NCI-H1694 (cell line): Measurements from ENCODE around the gene PARP8.
"Not testable (repeated sequence)": the region's sequence is repeated elsewhere in the genome, so short reads cannot be mapped to it uniquely, and the experiment has no call there.

Source experiments
- DNase-seq: peaks from one replicate; lab custom pipeline; 2025; lab: John Stamatoyannopoulos, UW

PARP8 gene

DNA sequence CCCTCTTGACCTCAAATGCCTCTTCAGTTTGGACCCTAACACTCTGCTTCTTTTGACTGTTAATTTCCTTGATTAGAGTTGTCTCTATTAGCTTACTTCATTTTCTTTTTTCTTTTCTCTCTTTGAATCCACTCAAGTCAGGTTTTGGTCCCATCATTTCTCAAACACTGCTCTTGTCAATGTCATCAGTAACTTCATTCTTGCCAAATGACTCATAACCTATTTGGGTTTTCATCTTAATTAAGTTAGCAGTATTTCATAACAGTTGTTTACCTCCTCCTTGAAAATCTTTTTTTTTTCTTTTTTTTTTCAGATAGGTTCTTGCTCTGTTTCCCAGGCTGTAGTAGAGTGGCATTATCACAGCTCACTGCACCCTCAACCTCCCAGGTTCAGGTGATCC, 119.6 kb downstream of the PARP8 start:
- no peak for DNase-seq

DNA sequence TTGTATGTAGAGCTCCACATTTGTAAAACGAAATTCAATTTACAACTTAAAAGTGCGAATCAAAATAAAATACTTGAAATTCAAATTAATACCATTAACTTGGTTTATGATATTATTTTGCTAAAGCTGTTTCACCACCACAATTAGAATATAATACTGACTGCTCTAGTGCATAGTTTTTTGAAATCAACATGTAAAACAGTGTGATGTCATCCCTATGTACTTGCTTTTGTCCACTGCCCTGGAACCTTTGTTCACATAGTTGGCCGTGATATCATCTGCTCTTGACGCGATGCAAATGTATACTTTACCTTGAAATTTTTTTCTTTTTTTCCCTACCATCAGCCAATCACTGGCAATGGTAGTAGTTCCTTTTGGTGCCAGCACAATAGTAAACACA, 125.4 kb downstream of the PARP8 start:
- DNase-seq: no peak

DNA sequence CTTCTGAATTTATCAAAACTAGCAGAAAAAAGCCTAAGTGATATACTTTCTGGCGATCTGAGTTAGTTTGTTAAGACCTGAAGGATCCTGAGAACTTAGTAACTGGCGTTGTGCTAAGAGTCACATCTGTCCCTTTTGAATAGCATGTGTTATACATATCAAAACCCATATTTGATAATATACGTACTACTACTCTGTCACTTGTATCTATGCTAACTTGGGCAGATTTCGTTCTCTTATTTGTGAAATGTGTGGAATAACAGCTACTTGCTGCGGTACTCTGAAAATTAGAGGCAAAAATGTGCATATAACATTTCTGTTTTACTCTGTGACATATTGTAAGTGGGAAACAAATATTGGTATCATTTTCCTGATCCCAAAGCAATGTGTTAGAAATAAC, 126.4 kb downstream of the PARP8 start:
- no peak for DNase-seq

DNA sequence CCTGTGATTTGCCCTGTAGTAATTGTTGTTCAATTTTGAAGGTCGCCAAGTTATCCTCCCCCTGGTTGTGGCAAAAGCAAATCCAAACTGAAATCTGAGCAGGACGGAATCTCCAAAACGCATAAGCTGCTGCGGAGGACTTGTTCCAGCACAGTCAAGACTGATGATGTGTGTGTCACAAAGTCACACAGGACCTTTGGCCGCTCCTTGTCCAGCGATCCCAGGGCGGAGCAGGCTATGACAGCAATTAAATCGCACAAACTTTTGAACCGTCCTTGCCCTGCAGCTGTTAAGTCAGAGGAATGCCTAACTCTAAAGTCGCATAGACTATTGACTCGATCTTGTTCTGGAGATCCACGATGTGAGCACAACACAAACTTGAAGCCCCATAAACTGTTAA, 128.4 kb downstream of the PARP8 start:
- no peak for DNase-seq

DNA sequence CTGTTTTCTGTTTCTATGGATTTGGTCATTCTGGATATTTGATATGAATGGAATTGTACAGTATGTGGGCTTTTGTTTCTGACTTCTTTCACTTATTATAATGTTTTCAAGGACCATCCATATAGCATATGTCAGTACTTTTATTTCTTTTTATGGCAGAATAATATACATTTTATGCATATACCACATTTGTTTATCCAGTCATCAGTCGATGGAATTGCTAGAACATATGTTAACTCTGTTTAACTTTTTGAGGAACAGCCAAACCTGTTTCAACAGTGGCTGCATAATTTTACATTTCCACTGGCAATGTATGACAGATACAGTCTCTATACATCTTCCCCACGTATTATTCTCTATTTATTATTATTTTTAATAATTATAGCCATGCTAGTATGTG, 131.6 kb downstream of the PARP8 start:
- DNase-seq: no peak

DNA sequence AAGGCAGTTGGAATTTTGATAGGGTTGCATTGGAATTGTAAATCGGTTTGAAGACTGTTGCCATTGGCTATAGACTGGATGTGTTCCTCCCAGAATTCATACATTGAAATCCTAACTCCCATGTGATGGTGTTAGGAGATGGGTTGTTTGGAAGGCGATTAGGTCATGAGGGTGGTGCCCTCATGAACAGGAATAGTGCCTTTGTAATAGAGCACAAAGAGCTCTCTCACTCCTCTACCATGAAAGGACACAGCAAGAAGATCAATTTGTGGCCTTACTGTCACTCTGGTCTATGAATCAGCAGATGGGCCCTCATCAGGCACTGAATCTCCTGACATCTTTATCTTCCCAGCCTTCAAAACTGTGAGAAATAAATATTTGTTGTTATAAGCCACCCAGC, 133.2 kb downstream of the PARP8 start:
- no peak for DNase-seq

DNA sequence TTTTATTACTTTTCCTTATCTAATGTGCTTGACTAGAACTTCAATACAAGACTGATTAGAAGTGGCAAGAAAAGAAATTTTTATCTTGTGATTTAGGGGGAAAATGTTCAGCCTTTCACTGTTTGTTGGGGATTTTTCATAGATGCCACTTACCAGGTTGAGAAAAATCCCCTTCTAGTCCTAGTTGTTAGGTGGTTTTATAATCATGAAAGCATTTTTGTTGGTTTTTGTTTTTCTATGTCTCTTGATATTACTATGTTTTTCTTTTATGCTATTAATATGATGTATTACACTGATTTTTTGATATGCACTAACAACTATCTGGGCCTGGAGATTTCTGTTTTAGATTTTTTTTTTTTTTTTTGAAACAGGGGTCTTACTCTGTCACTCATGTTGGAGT, 134.0 kb downstream of the PARP8 start:
- no peak for DNase-seq

DNA sequence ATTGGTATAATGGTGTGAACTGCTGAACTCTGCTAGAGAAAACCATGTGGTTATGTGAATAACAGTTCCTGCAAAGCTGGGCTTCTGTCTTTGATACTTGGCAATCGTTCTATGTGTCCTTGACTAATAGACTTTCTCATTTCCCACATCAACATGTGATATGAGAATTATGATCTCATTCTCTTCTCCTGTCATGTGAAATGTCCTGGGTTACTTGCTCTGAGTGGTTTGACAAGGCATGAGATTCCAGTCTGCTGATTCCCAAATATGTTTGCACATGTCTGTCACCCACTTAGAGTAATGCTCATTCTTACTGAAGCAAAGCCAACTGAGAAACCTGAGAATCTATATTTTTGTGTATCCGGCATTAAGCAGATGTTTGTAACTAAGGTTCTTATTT, 141.2 kb downstream of the PARP8 start:
- no peak for DNase-seq

DNA sequence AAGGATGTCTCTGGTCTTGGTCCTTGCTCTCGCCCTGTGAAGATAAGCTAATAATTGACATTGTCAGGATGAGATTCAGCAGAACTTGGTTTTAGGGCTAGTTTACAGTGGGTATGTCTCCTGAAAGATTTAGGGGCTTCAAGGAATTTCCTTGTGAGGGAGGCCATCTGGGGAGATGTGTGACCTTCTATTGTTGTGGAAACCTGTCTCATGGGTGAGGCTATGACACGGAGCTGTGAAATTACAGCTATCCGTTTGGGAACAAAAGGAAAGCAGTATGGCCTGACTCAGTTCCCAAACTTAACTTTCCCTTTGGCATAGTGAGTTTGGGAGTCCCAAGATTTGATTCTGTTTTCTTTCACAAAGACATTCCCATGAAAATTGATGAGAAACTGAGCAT, 142.0 kb downstream of the PARP8 start:
- DNase-seq: no peak

DNA sequence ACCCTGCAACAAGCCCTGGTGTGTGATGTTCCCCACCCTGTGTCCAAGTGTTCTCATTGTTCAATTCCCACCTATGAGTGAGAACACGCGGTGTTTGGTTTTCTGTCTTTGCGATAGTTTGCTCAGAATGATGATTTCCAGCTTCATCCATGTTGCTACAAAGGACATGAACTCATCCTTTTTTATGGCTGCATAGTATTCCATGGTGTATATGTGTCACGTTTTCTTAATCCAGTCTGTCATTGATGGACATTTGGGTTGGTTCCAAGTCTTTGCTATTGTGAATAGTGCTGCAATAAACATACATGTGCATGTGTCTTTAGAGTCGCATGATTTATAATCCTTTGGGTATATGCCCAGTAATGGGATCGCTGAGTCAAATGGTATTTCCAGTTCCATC, 145.3 kb downstream of the PARP8 start:
- DNase-seq: not testable (repeated sequence)

DNA sequence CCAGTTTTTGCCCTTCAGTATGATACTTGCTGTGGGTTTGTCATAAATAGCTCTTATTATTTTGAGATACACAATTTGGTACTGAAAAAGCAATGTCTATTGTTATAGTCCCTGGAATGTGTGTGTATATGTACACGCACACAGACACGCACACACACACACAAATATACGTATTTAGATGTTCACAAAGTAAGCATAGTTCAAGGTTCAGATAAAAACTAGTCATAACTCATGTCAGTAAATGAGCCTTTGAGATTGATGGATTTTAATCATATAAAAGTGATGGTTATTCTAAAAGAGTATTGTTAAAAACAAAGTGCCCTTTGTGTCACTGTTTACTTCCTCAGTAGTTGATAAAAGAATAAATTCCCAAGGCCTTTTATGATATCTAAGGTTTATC, 147.3 kb downstream of the PARP8 start:
- DNase-seq: no peak

DNA sequence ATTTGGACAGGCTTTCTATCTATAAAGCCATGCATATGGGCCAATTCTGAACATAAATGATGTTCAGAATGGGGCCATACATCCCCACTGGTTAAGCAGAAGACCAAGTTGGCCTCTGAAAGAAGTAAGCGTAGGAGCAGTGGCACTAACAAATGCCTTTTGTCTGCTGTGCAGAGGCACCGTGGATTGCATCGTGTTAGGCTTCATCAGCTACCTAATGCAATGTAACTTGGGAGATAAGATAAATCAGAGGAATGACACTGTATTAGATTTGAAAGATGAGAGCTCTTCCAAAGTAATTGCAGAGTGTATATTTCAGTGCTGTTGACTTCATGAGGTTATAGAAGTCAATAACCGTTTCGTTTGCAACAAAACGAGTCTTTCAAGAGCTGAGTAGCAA, 148.1 kb downstream of the PARP8 start:
- no peak for DNase-seq

DNA sequence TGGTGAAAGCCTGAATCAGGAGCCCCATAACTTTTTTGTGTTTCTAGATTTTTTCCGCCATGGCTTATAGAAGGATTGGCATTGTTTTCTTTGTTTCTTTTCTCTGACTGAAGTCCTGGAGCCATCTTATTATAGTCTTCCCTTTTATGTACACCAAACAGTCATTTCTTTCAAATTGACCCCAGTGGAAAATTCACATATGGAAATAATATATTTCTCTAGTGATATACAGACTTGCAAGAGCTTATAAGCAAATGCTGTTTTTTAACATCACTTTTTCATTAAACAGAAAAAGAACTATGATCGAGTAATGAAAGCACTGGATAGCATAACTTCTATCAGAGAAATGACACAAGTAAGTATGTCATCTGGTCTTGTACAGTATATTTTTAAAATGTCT, 155.6 kb downstream of the PARP8 start:
- DNase-seq: no peak

DNA sequence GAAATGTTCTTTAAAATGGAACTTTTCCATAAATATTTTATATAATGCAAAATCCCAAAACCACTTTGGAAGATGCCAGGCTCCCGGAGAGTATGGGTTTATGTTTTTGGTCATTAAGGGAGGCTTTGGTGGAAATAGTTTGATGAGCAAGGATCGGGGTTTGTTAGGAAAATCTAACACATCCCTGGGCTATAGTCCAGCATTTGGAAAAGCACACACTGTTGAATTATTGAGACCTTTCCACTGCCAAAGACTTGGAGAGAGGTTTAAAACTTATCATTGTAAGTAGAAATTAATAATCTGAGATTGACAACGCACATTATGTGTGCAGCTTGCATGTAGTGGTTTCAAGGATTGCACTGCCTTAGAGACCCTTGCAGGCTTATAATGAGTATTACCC, 156.3 kb downstream of the PARP8 start:
- DNase-seq: no peak

DNA sequence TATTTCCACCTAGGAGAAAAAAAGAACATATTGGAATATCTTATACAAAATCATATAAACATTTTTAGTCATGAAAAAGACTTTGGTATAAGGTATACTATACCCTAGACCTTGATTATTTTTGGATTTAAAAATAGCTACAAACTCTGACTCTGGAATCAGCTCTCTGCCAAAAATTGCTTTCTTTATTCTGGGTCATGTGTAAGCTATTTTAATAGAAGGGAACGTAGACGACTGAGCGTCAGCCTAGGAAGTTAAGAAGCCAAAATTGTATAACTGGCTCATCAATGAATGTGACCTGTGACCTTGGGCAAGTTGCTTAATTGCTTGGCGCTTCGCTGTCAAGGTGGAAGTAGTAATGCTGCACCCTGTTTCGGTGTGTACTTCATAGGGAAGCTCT, 157.1 kb downstream of the PARP8 start:
- DNase-seq: no peak

DNA sequence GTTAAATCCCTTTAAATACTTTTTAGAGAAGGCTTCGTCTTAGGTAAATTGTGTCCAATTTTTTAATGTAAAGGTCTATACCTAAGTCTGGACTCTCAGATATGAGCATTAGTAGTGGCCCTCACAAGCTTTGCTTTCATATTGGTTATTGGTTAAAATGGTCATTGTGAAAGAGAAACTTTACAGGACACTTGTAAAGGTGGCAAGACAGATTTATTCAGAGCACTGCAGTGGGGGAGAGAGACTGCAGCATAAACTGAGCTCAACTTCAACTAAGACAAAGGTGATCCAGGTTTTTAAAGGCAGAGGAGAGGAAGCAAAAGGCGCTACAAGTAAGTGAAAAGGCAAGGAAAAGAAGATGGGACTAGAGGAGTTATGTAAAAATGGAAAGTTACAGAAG, 157.7 kb downstream of the PARP8 start:
- no peak for DNase-seq

DNA sequence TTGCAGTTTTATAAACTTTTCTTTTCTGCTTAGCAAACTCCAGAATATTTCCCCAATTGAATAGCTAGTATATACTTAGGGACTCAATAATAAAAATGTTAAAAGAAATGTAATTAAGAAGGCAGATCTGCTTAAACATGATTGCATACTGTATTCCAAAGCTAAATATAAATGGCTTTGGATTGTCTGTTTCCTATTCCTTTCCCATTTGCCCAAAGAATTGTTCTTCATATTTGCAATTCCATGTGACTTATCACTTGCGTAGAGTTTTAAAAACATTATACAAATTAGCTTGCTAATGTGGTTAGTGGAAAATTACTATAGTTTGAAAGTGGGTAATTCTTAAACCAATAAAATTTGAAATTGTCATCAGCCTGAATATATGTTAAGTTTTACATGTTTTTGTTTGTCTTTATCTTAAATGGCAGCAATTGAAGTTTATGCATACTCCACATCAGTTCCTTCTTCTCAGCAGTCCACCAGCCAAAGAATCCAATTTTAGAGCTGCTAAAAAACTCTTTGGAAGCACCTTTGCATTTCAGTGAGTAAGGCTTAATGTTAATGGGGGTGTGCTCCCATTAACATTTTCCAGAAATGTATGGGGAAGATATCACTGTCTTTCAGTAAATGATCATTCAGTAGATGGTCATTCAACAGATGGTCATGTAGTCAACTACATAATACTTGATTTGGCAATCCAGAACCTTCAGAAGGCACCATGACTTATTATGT, 161.2 kb downstream of the PARP8 start:
- DNase-seq: no peak

DNA sequence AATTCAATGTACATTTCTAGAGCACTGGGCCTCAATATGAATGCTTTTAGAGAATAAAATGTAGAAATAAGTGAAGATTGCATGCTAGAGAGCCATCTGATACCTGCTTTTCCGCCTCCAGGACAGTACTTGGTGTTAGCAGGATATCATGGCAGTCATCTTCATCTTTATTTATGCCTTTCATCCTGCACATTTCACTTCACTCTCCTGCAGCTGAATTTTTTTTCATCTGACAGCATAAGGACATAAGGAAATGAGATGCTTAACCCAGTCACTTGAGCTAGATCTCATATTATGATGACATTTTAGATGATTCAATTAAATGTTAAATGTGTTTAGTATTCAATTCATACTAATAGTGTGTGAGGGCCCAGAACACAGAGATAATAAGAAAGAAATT, 162.6 kb downstream of the PARP8 start:
- DNase-seq: no peak

DNA sequence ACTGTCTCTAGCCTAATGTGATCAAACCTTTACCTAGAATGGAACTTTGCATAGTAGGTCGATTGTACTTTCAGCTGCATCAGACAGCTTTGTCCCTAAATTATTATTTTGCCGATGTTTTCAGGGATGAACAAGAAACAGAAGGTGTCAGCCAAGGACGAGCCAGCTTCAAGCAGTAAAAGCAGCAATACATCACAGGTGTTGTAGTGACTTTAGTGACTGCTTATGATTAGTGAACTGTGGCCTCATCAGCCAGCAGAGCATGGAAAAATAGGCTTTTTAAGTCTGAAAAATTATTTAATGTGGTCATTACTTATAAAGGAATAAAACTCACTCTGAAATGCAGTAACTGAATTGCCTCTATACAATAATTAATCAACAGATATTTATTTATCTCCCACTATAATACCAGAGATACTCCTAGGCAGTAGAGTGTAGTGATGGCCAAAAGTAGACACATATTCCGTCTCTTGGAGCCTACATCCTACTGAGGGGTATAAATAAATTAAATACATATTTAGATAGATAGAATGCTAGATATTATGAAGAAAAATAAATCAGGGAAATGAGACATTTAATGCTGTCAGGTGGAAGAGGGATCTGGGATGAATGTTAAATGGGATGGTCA, 166.3 kb downstream of the PARP8 start:
- no peak for DNase-seq

DNA sequence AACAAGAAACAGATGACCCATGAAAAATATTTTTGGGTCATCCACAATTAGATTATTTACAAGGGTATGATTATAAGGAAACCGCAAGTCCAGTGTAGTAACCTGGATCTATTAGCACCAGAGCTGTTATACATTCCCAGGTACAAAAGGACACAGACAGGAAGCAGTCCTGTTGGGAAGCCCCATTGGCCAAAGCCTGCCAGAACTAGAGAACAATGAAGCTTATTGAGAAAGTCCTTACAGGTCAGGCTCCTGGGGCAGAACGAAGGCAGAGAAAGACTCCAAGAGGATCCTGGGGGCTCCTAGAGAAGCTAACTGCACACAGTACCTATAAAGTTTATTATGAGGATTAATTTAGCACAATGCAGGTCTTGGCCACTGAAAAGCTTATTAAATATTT, 169.9 kb downstream of the PARP8 start:
- DNase-seq: no peak

DNA sequence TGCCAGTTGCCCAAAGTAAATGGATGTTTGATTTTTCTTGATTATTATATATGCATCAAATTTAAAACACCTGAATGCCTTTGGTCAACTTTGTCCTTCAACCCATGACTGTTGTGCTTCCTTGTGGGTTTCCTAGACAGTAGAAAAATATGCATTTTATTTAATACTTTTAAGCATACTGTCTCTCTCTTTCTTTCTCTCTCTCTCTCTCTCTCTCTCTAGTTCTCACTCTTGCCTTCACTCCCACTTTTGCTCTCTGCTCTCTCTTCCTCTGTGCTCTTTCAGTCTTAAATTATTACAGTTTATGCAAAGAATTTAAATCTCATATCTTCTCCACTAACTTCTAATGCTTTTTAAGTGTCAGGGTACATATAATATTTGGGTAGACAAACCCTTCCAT, 173.0 kb downstream of the PARP8 start:
- no peak for DNase-seq

DNA sequence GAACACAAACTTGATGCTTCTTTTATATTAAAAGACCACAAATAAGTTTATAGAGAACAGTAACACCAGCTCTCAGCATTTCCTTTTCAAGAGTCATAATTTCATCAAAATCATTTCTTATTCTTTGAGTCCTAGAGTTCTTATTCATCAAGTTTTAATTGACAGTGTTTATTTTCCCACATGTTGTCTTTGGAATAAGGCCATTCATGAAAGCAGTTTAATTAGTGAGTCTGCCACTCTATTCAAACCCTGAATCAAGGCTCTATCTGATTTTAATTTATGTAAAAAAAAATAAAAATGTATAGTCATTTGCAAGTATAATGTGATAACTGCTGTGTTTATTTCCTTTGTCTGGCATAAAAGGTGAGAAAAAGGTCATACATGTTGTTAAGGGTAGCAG, 176.7 kb downstream of the PARP8 start:
- DNase-seq: no peak

DNA sequence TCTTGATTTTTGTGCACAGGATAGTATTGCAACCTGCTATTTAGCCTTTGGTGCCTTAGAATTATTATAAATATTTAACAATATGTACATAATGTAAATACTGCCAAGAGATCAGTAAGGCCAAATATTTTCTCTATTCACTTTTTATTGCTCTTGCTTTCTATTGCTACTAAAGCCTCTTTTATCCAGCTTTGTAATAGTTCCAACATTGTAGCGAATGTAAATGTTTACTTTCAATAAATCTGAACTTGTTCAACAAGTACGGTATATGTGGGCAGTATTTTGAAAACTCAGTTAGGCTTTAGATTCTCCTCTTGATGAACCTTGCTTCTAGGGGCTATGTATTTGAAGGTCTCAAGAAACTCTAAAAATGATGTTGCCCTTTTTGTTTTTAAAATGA, 179.8 kb downstream of the PARP8 start:
- no peak for DNase-seq

DNA sequence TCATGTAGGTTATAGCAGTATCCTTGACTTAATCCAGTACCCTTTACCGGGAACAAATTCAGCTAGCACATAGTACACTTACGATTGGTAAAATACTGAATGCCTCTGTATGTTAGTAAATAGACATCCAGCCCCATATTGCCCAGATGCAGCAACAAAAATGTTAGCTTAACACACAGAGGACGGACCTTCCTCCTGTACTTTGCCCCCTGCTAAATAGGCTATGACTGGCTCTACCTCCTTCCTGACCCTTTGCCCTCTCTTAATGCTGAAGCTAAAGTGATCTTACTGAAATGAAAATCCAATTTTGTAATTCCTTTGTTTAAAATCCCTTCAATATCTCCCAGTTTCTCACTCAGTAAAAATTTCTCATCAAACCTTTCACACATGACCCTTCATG, 183.1 kb downstream of the PARP8 start:
- no peak for DNase-seq
